Measurements from ENCODE around the gene GJB2. TPM values are rescaled to one million over a fixed set of nuclear protein-coding genes. Genes with fewer than 3 reads are reported as not detected.

The GJB2 gene
- polyA plus RNA-seq, 1 experiment = 3.0 TPM

- POLR2A ChIA-PET = no interaction called here
- Histone ChIP-seq H3K4me3 (ENCODE audit: low read depth, low read length) (no peak overlapping the region), H3K27me3 (ENCODE audit: control insufficient read depth, insufficient read depth, low read length) (peaks cover 52% of the 10 kb centered on the region), H3K9me3 (ENCODE audit: control insufficient read depth, insufficient read depth, low read length) (no peaks in the 10 kb centered on the region; the same call in 1 of the 2 replicates), H3K27ac (ENCODE audit: low read depth, low read length) (no peak overlapping the region)
- CTCF ChIA-PET = interaction anchor here (0.7 to 1.1 kb wide), 4 partner anchors 13 to 296 kb away, joined by 3 read pairs; no protein-coding TSS in a partner anchor
- DNase-seq (ENCODE audit: low read depth, low spot score) = no peak
- no peak for TF ChIP-seq CTCF (IDR thresholded peaks at IDR 0.05; ENCODE audit: low read depth, low read length)
Measured at GRCh38 chr13:20198781-20199180, 6.0 kb upstream of the GJB2 start.

- ChIA-PET CTCF (interaction anchor here (0.6 to 2.5 kb wide), 59 partner anchors 8 to 1280 kb away, joined by 3 to 26 read pairs (median 4); partner anchors contain the start of gene IFT88), POLR2A (no interaction called here)
- peak; percentile 82 for TF ChIP-seq CTCF (IDR thresholded peaks at IDR 0.05; ENCODE audit: low read depth, low read length)
- no peak overlapping the region for H3K27ac ChIP-seq (ENCODE audit: low read depth, low read length)
- H3K27me3 ChIP-seq (ENCODE audit: control insufficient read depth, insufficient read depth, low read length) = peaks cover 56% of the 10 kb centered on the region
- H3K9me3 ChIP-seq (ENCODE audit: control insufficient read depth, insufficient read depth, low read length) = no peaks in the 10 kb centered on the region; the same call in none of the 2 replicates
- no peak overlapping the region for H3K4me3 ChIP-seq (ENCODE audit: low read depth, low read length)
- DNase-seq (ENCODE audit: low read depth, low spot score) = no peak
Measured at GRCh38 chr13:20197361-20197834, 4.7 kb upstream of the GJB2 start.

GRCh38 chr13:20195801-20196200 lies 3.1 kb upstream of the GJB2 start:
- H3K4me3 ChIP-seq (ENCODE audit: low read depth, low read length) = no peak overlapping the region
- no peaks in the 10 kb centered on the region; the same call in 1 of the 2 replicates for H3K9me3 ChIP-seq (ENCODE audit: control insufficient read depth, insufficient read depth, low read length)
- TF ChIP-seq CTCF (IDR thresholded peaks at IDR 0.05; ENCODE audit: low read depth, low read length) = no peak
- no peak for DNase-seq (ENCODE audit: low read depth, low spot score)
- peaks cover 58% of the 10 kb centered on the region for H3K27me3 ChIP-seq (ENCODE audit: control insufficient read depth, insufficient read depth, low read length)
- no peak overlapping the region for H3K27ac ChIP-seq (ENCODE audit: low read depth, low read length)
- CTCF ChIA-PET = interaction anchor here (1.3 to 2.5 kb wide), 4 partner anchors 13 to 372 kb away, joined by 3 to 14 read pairs (median 8); no protein-coding TSS in a partner anchor
- POLR2A ChIA-PET = no interaction called here

GRCh38 chr13:20193907-20194631 lies 1.3 kb upstream of the GJB2 start:
- DNase-seq (ENCODE audit: low read depth, low spot score) = no peak
- H3K27me3 ChIP-seq (ENCODE audit: control insufficient read depth, insufficient read depth, low read length) = peaks cover 54% of the 10 kb centered on the region
- ChIA-PET CTCF (interaction anchor here (1.2 to 1.6 kb wide), 3 partner anchors 11 to 635 kb away, joined by 3 to 4 read pairs (median 3); no protein-coding TSS in a partner anchor), POLR2A (no interaction called here)
- H3K4me3 ChIP-seq (ENCODE audit: low read depth, low read length) = no peak overlapping the region
- no peak overlapping the region for H3K27ac ChIP-seq (ENCODE audit: low read depth, low read length)
- no peak for TF ChIP-seq CTCF (IDR thresholded peaks at IDR 0.05; ENCODE audit: low read depth, low read length)
- no peaks in the 10 kb centered on the region; the same call in 1 of the 2 replicates for H3K9me3 ChIP-seq (ENCODE audit: control insufficient read depth, insufficient read depth, low read length)
